Aorta (tissue), 5 donors: ENCODE data around the gene KCNIP1. TPM values are rescaled to one million over a fixed set of nuclear protein-coding genes. Genes with fewer than 3 reads are reported as not detected.

ENCODE experiments used
- ATAC-seq: fragments of 200-7000 bp; cut with Tn5 transposase; one replicate; pipeline ENCODE4 v1.9.1; 2022; ENCODE audit warnings: moderate library complexity; ENCODE audit not compliant: low FRiP score
- DNase-seq, 2 donors: peaks; one replicate each; pipeline ENCODE4 v3.0.0-alpha.2; 2020
- H3K27ac ChIP-seq, 2 donors: one replicate each; pipeline ENCODE4 v1.5.1; 2013; ENCODE audit warnings: low read length in 2 of 2, mild to moderate bottlenecking in 2 of 2, moderate library complexity in 2 of 2, control low read depth in 1 of 2, inconsistent platforms in 1 of 2, low read depth in 1 of 2
- H3K27me3 ChIP-seq, 2 donors: one replicate each; pipeline ENCODE4 v1.6.1; 2013; ENCODE audit warnings: control low read depth in 1 of 2, low read length in 1 of 2, mild to moderate bottlenecking in 1 of 2, moderate library complexity in 1 of 2; ENCODE audit not compliant: insufficient read depth in 2 of 2, control insufficient read depth in 1 of 2
- H3K36me3 ChIP-seq, 2 donors: one replicate each; pipeline ENCODE4 v1.6.1; 2013; ENCODE audit warnings: control low read depth in 1 of 2, low read length in 1 of 2, mild to moderate bottlenecking in 1 of 2; ENCODE audit not compliant: insufficient read depth in 2 of 2, control insufficient read depth in 1 of 2
- H3K4me1 ChIP-seq, 2 donors: one replicate each; pipeline ENCODE4 v1.6.1; 2013; ENCODE audit warnings: low read length in 2 of 2, control low read depth in 1 of 2, mild to moderate bottlenecking in 1 of 2, moderate library complexity in 1 of 2; ENCODE audit not compliant: insufficient read depth in 2 of 2, control insufficient read depth in 1 of 2
- H3K4me3 ChIP-seq, 2 donors: one replicate each; pipeline ENCODE4 v1.5.1; 2013; ENCODE audit warnings: low read length in 2 of 2, control low read depth in 1 of 2, mild to moderate bottlenecking in 1 of 2
- H3K9me3 ChIP-seq: one replicate; pipeline ENCODE4 v1.6.1; 2013; ENCODE audit warnings: mild to moderate bottlenecking, low read length; ENCODE audit not compliant: control insufficient read depth
- WGBS, 2 donors: extraction: QIAGEN DNeasy Blood & Tissue Kit; methylation state at CpG; one replicate each; pipeline ENCODE4 v1.1.7; 2013; 5-methylcytosine and 5-hydroxymethylcytosine counted together
- intact Hi-C, 2 donors: fragments of 100-400 bp; cut with DNase I; formaldehyde crosslinking; loops; one replicate each; pipeline versions ENCODE4 v1.14.2 to v1.15.0; 2022
- polyA plus RNA-seq, 2 donors: library from polyadenylated mRNA; stranded (reverse); fragments of 200-250 nt; gene quantifications; one replicate each; pipeline ENCODE4 v1.2.3, GENCODE V29; 2013
- total RNA-seq, 2 donors: library from RNA; stranded (reverse); fragmentation: NEBNext Ultra II Directional; extraction: Animal tissue kit (Norgen Biotek cat#: 25700); gene quantifications; one replicate each; pipeline ENCODE4 v1.2.1, GENCODE V29; 2021
- donor health status: healthy with polysubstance abuse.
- donor health status: Bipolar disorder and iron deficiency.
- donor health status: DM: no; HTN: no; CAD: no.
- donor health status: DM: no; HTN: no; CAD: no.
- donor health status: DM: yes; HTN: yes; CAD: no.

The KCNIP1 gene
- total and polyA plus RNA-seq, 4 donors: 0.42 TPM; not detected in 3

DNA sequence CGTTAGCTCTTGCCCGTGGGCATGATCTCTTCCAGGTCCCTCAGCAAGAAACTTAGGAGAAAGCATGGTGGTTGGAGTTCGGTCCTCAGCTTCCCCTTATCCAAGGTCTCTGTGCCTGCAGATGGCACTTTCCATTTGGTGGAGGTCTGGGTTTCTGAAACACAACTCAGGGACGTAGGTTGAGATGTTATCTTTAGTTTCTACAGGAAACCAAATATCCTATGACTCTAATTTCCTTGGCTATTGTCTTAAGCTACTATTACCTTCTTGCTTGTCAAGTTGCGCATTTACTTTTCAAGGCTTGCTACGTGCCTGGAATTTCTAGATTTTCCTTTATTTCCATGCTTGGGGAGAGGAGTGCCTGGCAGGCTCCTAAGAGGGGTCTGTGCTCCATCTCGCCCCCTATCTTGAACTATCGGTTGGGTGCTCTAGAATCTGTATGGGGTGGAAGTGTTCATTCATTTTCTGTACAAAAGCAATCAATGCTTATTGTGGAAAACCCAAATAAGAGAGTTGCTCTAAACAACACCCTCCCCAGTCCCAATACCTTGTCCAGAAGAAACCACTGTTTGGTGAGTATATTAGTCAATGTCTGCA lies 32.9 kb upstream of the KCNIP1 start:
- Histone ChIP-seq H3K4me1 (no peaks in the 10 kb centered on the region), H3K4me3 (no peak overlapping the region), H3K9me3 (no peaks in the 10 kb centered on the region), H3K27me3 (no peaks in the 10 kb centered on the region), H3K36me3 (no peaks in the 10 kb centered on the region), H3K27ac (no peak overlapping the region)
- WGBS, 2 donors: 75 to 80% methylated on average over 8 of the region's 8 CpGs
- intact Hi-C loops: no loop called here
- DNase-seq: no peak
- ATAC-seq: no peak

DNA sequence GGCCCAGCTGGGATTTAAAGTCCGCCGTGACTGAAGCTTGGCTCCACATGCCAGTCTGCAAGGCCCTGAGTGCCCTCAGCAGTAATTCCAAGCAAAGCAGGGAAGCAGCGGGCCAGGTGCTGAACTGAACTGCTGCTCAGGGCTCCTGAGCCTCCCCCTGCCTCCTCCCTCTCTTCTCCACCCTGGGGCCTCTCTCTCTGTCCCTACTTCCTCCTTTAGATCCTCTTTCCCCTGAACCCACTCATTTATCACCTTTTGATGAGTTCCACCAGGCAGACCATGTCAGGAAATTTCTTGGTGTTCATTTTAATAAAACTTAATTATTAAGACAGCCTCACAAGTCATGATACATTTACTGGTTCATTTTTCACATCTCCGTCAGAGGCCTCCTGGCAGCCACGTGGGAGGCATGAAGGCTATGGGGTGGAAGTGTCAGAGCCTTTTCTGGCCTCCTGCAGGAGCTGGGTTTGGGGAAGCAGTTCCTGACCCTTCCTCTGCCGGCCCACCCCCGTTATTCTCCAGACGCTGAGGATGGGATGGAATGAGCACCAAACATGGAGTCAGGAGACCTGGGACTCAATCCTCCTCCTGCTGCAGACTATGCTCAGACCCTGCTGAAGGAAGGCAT lies 32.2 kb upstream of the KCNIP1 start:
- H3K4me3 ChIP-seq: no peak overlapping the region
- H3K9me3 ChIP-seq: no peaks in the 10 kb centered on the region
- no peaks in the 10 kb centered on the region for H3K27me3 ChIP-seq
- no peaks in the 10 kb centered on the region for H3K4me1 ChIP-seq
- DNase-seq (no peak), ATAC-seq (no peak)
- intact Hi-C loops: no loop called here
- no peaks in the 10 kb centered on the region for H3K36me3 ChIP-seq
- WGBS, 2 donors: 60 to 61% methylated on average over 8 of the region's 8 CpGs
- H3K27ac ChIP-seq: no peak overlapping the region

DNA sequence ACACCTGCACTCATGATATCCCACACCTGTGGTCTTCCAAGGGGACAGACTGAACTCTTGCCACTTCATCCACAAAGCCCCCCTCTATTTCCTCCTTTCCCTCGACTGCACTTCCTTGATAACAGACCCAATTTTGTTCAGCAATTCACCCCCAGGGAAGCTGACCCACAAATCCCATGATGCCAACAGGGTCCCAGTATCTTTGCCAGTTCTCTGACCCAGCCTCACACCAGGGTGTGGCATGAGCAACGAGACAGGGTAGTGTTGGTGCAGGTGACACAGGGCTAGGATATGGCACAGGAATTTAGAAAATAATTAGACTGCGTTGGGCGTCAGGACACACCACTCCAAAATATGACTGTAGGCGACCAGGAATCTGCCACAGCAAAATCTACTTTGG lies 30.2 kb upstream of the KCNIP1 start:
- DNase-seq: no peak

DNA sequence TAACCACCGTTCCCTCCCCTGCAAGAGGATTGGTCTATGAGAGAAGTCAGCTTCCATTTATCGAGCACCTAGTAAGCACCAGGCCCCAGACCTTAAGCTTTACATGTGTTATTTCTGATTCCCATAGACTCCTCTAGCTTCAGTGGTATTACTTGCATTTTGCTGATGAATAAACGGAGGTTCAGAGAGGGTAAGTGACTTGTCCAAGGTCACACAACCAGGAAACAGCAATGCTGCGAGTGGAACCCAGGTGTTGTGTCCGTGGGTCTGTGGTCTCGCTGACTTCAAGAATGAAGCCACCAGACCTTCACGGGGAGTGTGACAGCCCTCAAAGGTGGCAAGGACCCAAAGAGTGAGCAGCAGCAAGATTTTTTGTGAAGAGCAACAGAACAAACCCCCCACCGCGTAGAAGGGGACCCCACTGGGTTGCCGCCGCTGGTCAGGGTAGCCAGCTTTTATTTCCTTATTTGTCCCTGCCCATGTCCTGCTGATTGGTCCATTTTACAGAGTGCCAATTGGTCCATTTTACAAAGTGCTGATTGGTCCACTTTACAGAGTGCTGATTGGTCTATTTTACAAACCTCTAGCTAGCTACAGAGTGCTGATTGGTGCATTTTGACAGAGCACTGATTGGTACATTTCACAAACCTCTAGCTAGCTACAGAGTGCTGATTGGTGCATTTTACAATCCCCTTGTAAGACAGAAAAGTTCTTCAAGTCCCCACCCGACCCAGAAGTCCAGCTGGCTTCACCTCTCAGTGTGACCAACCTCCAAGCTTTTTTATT lies 29.1 kb upstream of the KCNIP1 start:
- 88 to 92% methylated on average over 12 of the region's 12 CpGs for WGBS, 2 donors
- Histone ChIP-seq H3K4me1 (no peaks in the 10 kb centered on the region), H3K27me3 (no peaks in the 10 kb centered on the region), H3K4me3 (no peak overlapping the region), H3K27ac (no peak overlapping the region), H3K36me3 (no peaks in the 10 kb centered on the region), H3K9me3 (no peaks in the 10 kb centered on the region)
- intact Hi-C loops: no loop called here
- ATAC-seq: no peak
- no peak for DNase-seq

More for the DNA sequence above, 30.2 kb upstream of the KCNIP1 start:
- Histone ChIP-seq H3K4me1 (no peaks in the 10 kb centered on the region), H3K4me3 (no peak overlapping the region), H3K36me3 (no peaks in the 10 kb centered on the region), H3K27ac (no peak overlapping the region), H3K27me3 (no peaks in the 10 kb centered on the region), H3K9me3 (no peaks in the 10 kb centered on the region)
- no peak for ATAC-seq
- intact Hi-C loops: no loop called here
- 30 to 40% methylated on average over 5 of the region's 5 CpGs for WGBS, 2 donors

DNA sequence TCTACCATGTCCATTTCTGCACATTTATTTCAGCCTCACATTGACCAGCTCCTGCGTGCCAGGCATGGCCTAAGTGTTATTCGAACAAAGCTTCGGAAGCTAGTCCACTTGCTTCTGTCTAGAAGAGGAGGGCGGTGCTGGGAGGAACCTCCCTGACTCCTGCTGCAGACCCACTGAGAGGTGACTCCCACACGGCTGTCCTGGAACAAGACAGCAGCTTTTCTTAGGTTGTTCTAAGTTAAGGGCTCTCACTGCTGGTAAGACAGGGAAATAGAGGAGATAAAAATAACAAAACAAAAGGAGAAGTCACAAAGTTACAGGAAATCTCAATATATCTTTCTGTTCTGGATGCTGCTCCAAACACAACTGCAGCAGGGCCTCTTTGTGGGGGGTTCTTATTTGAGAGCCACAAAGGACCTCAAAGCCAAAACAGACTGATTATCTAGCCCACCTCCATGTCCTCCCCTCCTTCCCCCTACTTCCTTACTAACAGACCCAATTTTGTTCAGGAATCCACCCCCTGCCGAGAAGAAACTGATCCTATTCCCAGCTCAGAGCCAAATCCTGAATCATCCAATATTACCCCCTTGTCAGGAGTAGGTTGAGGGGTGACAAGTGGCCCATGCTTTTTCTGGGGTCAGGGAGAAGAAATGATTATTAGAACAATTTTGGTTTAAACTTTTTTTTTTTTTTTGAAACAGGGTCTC lies 28.4 kb upstream of the KCNIP1 start:
- H3K4me3 ChIP-seq: no peak overlapping the region
- no peaks in the 10 kb centered on the region for H3K4me1 ChIP-seq
- no peaks in the 10 kb centered on the region for H3K27me3 ChIP-seq
- DNase-seq: no peak
- intact Hi-C loops: no loop called here
- H3K9me3 ChIP-seq: no peaks in the 10 kb centered on the region
- ATAC-seq: no peak
- WGBS, 2 donors: 78 to 79% methylated on average over 6 of the region's 6 CpGs
- H3K36me3 ChIP-seq: no peaks in the 10 kb centered on the region
- H3K27ac ChIP-seq: no peak overlapping the region

DNA sequence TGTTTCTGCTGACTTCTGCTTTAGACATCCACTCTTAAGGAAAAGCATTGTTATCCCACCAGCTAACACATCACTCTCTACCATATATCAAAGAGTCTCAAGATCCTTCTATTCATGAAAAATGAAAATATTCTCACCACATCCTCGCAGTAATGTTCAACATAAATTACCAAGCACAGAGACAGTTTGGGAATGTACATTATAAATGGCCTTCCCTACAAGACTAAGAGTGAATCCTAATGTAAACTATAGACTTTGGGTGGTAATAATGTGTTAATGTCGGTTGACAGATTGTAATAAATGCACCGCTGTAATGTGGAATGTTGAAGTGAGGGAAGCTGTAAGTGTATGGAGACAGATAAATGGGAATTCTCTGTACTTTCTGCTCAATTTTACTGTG lies 27.1 kb upstream of the KCNIP1 start:
- Histone ChIP-seq H3K27ac (no peak overlapping the region), H3K27me3 (no peaks in the 10 kb centered on the region), H3K4me1 (no peaks in the 10 kb centered on the region), H3K36me3 (no peaks in the 10 kb centered on the region), H3K4me3 (no peak overlapping the region), H3K9me3 (no peaks in the 10 kb centered on the region)
- ATAC-seq (no peak), DNase-seq (no peak)
- intact Hi-C loops: no loop called here
- WGBS, 2 donors: 69 to 75% methylated on average over 3 of the region's 3 CpGs

DNA sequence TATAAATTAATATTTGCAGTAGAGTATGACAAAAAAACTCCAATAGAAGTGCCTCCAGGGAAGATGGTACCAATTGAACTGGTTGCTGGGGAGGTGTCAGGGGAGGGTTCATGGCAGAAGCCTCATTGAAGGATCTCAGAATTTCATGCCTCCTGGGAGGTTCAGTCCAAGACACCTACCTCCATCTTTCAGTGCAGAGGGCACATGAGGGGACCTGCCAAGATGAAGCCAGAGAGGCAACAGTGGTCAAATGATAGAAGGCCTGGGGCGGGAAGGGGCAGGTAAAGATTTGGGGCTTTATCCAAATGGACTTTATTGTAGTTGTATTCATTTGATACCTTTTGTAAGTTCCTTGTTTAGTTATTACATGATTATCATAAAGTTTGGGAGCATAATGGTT lies 25.9 kb upstream of the KCNIP1 start:
- Histone ChIP-seq H3K27me3 (no peaks in the 10 kb centered on the region), H3K27ac (no peak overlapping the region), H3K4me3 (no peak overlapping the region), H3K36me3 (no peaks in the 10 kb centered on the region), H3K4me1 (no peaks in the 10 kb centered on the region), H3K9me3 (no peaks in the 10 kb centered on the region)
- intact Hi-C loops: no loop called here
- DNase-seq: no peak
- no peak for ATAC-seq
- 97% methylated on average over 1 of the region's 1 CpG for WGBS, 2 donors

DNA sequence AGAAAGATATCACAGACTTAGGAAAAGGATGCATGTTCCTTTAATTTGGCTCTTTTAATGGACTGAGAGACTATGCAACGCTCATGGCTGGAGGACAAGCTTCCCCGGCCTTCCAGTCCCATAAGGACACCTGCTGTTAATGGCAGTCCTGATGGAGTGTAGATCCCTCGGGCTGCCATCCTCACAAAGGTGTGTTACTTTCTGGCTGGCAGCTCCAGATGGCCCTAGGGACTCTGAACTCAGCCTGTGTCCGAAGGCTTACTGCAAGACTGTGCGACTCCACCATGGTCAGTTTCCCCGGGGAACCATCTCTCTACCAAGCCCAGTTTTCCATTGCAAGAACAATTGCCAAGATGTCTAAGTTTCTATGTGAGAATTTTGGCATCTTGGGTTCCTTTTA lies 25.5 kb upstream of the KCNIP1 start:
- DNase-seq: no peak
- 62 to 70% methylated on average over 6 of the region's 6 CpGs for WGBS, 2 donors
- peaks cover 0 to 2% of the 10 kb centered on the region in 2 donors for H3K27me3 ChIP-seq
- H3K4me3 ChIP-seq: no peak overlapping the region
- intact Hi-C loops: no loop called here
- ATAC-seq: no peak
- H3K27ac ChIP-seq: no peak overlapping the region
- H3K4me1 ChIP-seq: no peaks in the 10 kb centered on the region
- H3K9me3 ChIP-seq: no peaks in the 10 kb centered on the region
- no peaks in the 10 kb centered on the region for H3K36me3 ChIP-seq
